K562 (cell line): ENCODE measurements around the gene SIRT5. TPM values are rescaled to one million over a fixed set of nuclear protein-coding genes. Genes with fewer than 3 reads are reported as not detected.
A peak's percentile ranks its signal among the peaks of the same experiment; 100 is the strongest.

Source experiments
- ATF3 ChIP-seq, 2 experiments: fragments of 450-650 bp in 1 of 2; sonication (generic) in 1 of 2; formaldehyde crosslinking in 1 of 2; IDR thresholded peaks in 1 of 2; conservative IDR thresholded peaks in 1 of 2; 2 replicates each; pipeline versions ENCODE4 v1.6.1 to v1.8.1; 2016 to 2023; ENCODE audit warnings: mild to moderate bottlenecking in 2 of 2, moderate library complexity in 2 of 2, inconsistent platforms in 1 of 2, missing genetic modification reagents in 1 of 2
- ATF4 ChIP-seq: fragments of 450-650 bp; formaldehyde crosslinking; IDR thresholded peaks from 2 replicates; pipeline ENCODE4 v1.4.0; 2022; ENCODE audit warnings: mild to moderate bottlenecking, moderate library complexity
- ESRRB ChIP-seq: fragments of 250-450 bp; sonication (Bioruptor Pico); IDR thresholded peaks from 2 replicates; pipeline ENCODE4 v1.5.0; 2020; ENCODE audit warnings: mild to moderate bottlenecking, moderate library complexity, borderline replicate concordance
- FOSL1 ChIP-seq: fragments of 200-800 bp; sonication (Bioruptor generic); conservative IDR thresholded peaks from 2 replicates; pipeline ENCODE4 v1.6.1; 2016; ENCODE audit warnings: missing genetic modification characterization, missing compliant biosample characterization
- HNRNPLL ChIP-seq: fragments of 200-400 bp; formaldehyde crosslinking; IDR thresholded peaks from 2 replicates; pipeline ENCODE4 v1.6.1; 2017; ENCODE audit warnings: low read length, low read depth, mild to moderate bottlenecking; ENCODE audit not compliant: poor library complexity, severe bottlenecking
- JUN ChIP-seq, 2 experiments: sonication (generic) in 1 of 2; formaldehyde crosslinking in 1 of 2; IDR thresholded peaks; 2 replicates each; pipeline versions ENCODE4 v1.6.1 to v1.8.0; 2012 to 2022; ENCODE audit warnings: borderline replicate concordance in 2 of 2, mild to moderate bottlenecking in 2 of 2, improper control_type of control experiment in 1 of 2, low read depth in 1 of 2, low read length in 1 of 2, missing genetic modification reagents in 1 of 2
- MAFK ChIP-seq: IDR thresholded peaks from 2 replicates; pipeline ENCODE4 v1.6.1; 2011; ENCODE audit warnings: low read length, improper control_type of control experiment
- RERE ChIP-seq: sonication (generic); formaldehyde crosslinking; IDR thresholded peaks from 2 replicates; pipeline ENCODE4 v1.8.0; 2023; ENCODE audit warnings: missing genetic modification reagents, mild to moderate bottlenecking, borderline replicate concordance
- SRSF3 ChIP-seq: fragments of 200-400 bp; formaldehyde crosslinking; IDR thresholded peaks from 2 replicates; pipeline ENCODE4 v1.6.1; 2016; ENCODE audit warnings: mild to moderate bottlenecking, low read length, moderate library complexity; ENCODE audit not compliant: insufficient read depth
- USF1 ChIP-seq: sonication (generic); formaldehyde crosslinking; IDR thresholded peaks from 2 replicates; pipeline ENCODE4 v1.9.0; 2022; ENCODE audit warnings: mild to moderate bottlenecking, missing genetic modification reagents
- ZBTB26 ChIP-seq: fragments of 450-650 bp; formaldehyde crosslinking; IDR thresholded peaks from 2 replicates; pipeline ENCODE4 v1.4.0; 2022; ENCODE audit warnings: missing genetic modification characterization
- ZBTB7A ChIP-seq: IDR thresholded peaks from 2 replicates; pipeline ENCODE4 v1.6.1; 2011; ENCODE audit warnings: low read depth, mild to moderate bottlenecking, low read length, moderate library complexity, borderline replicate concordance; ENCODE audit not compliant: control insufficient read depth
- ZNF263 ChIP-seq: sonication (generic); formaldehyde crosslinking; IDR thresholded peaks from 2 replicates; pipeline ENCODE4 v1.8.0; 2022; ENCODE audit warnings: mild to moderate bottlenecking, missing genetic modification reagents, borderline replicate concordance
- ZNF584 ChIP-seq: fragments of 200-800 bp; sonication (Bioruptor generic); IDR thresholded peaks from 2 replicates; pipeline ENCODE4 v1.6.1; 2016; ENCODE audit warnings: low read depth, mild to moderate bottlenecking, missing genetic modification characterization, missing compliant biosample characterization
- ZNF766 ChIP-seq: fragments of 200-800 bp; sonication (Bioruptor generic); conservative IDR thresholded peaks from 2 replicates; pipeline ENCODE4 v1.6.1; 2016; ENCODE audit warnings: missing genetic modification characterization, missing compliant biosample characterization
- ZSCAN32 ChIP-seq: fragments of 450-650 bp; formaldehyde crosslinking; IDR thresholded peaks from 2 replicates; pipeline ENCODE4 v1.4.0; 2020; ENCODE audit warnings: mild to moderate bottlenecking, moderate library complexity
- polyA plus RNA-seq, 8 experiments: library from polyadenylated mRNA; depleted of rRNA in 4 of 8; stranded (reverse) in 5 of 8; unstranded in 3 of 8; fragments of >200 nt; fragmentation: Nextera tagmentation in 2 of 8; fragmentation: Illumina TruSeq in 1 of 8; extraction: Ambion mirVana in 2 of 8; extraction: Trizol in 1 of 8; gene quantifications; 2 replicates each; pipeline versions ENCODE4 v1.2.1 to v1.2.3, GENCODE V29; 2011 to 2014; ENCODE audit warnings: inconsistent platforms in 1 of 8, missing spikeins in 1 of 8
- total RNA-seq, 7 experiments: library from RNA; depleted of rRNA in 6 of 7; stranded (reverse); fragments of >200 nt in 6 of 7; fragmentation: Illumina TruSeq in 2 of 7; extraction: Trizol in 2 of 7; gene quantifications; 2 replicates each; pipeline versions ENCODE4 v1.2.1 to v1.2.3, GENCODE V29; 2011 to 2021; ENCODE audit warnings: low replicate concordance in 1 of 7

Gene SIRT5
- total and polyA plus RNA-seq, 9 of the 15 experiments (the other 6 are each of a cell fraction or from before 2014, with no cell fraction given): 2.1 to 15.7 (median 11.4) TPM

GRCh38 chr6:13573669-13574110 lies 711 bp upstream of the SIRT5 start (continued):
- TF ChIP-seq JUN (IDR thresholded peaks at IDR 0.05; ENCODE audit: borderline replicate concordance, low read depth, low read length) (peak; percentile 51; the same call in 1 of the 2 replicates), JUN (CRISPR knock-in tag; IDR thresholded peaks at IDR 0.05; ENCODE audit: borderline replicate concordance) (no peak), ESRRB (CRISPR knock-in tag) (no peak), ZSCAN32 (CRISPR knock-in tag) (no peak), ZBTB7A (no peak), USF1 (CRISPR knock-in tag) (peak; percentile 49), ATF4 (CRISPR knock-in tag) (0 out of 2 replicates have a peak, but pooled peaks have one; percentile 31), RERE (CRISPR knock-in tag) (no peak), ZNF263 (CRISPR knock-in tag) (no peak), MAFK (0 out of 2 replicates have a peak, but pooled peaks have one; percentile 1), FOSL1 (tag) (peak; percentile 50; the same call in 1 of the 2 replicates), HNRNPLL (no peak), ZNF766 (CRISPR knock-in tag) (0 out of 2 replicates have a peak, but pooled peaks have one; percentile 52), ZNF584 (CRISPR knock-in tag) (0 out of 2 replicates have a peak, but pooled peaks have one; percentile 65), ZBTB26 (0 out of 2 replicates have a peak, but pooled peaks have one; percentile 27), SRSF3 (no peak), ATF3 (IDR thresholded peaks at IDR 0.05) (peak; percentile 38), ATF3 (CRISPR knock-in tag; conservative IDR thresholded peaks at IDR 0.05) (no peak)
